AG09309 (cell line): ENCODE results near the gene SBK1.

ENCODE experiments used
- DNase-seq: peaks from one replicate; pipeline ENCODE4 v3.0.0-alpha.2; 2010; ENCODE audit warnings: low read depth
- H3K4me3 ChIP-seq: 2 replicates; pipeline ENCODE4 v1.5.1; 2011; ENCODE audit warnings: mild to moderate bottlenecking, low read depth, low read length, moderate library complexity; ENCODE audit not compliant: control insufficient read depth
- TF ChIP-seq, protein P1 (sequence below): IDR thresholded peaks from 2 replicates; pipeline ENCODE4 v1.5.1; 2011; ENCODE audit warnings: mild to moderate bottlenecking, low read depth, low read length, inconsistent platforms; ENCODE audit not compliant: insufficient read depth, control insufficient read depth; ENCODE audit errors: missing control alignments

SBK1 gene

DNA sequence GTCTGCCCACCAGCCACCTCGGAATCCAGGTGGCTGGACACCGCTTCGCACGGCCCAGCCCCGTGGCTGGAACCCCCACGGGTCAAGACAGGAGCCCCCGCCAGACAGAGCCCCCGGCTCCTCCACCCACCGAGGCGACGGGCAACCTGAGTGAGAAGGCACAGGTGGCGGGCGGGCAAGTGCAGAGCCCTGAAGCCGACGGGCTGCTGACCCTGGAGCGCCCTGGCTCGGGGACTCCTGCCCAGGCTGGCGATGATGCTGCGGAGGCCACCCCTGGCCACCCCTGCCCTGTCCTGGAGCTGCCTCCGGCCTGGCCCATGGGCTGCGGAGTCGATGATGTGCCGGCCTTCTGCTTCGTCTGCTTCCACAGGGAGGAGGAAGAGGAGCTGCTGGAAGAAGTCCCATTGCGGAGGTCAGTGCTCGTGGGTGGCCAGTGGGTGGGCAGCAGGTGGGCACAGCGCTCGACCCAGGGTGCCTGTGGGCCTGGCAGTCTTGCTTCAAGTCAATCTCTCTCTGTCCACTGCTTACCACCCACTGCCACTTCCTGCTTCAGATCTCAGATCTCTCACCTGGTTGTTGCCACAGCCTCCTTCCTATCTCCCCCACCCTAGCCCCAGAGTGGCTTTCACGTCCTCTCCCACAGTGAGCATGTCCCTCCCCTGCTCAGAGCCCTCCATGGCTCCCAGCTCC, 33.1 kb upstream of the SBK1 start:
- H3K4me3 ChIP-seq, result no peak overlapping the region
- TF ChIP-seq, protein P1, sequence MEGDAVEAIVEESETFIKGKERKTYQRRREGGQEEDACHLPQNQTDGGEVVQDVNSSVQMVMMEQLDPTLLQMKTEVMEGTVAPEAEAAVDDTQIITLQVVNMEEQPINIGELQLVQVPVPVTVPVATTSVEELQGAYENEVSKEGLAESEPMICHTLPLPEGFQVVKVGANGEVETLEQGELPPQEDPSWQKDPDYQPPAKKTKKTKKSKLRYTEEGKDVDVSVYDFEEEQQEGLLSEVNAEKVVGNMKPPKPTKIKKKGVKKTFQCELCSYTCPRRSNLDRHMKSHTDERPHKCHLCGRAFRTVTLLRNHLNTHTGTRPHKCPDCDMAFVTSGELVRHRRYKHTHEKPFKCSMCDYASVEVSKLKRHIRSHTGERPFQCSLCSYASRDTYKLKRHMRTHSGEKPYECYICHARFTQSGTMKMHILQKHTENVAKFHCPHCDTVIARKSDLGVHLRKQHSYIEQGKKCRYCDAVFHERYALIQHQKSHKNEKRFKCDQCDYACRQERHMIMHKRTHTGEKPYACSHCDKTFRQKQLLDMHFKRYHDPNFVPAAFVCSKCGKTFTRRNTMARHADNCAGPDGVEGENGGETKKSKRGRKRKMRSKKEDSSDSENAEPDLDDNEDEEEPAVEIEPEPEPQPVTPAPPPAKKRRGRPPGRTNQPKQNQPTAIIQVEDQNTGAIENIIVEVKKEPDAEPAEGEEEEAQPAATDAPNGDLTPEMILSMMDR, result no peak
- DNase-seq, result no peak

DNA sequence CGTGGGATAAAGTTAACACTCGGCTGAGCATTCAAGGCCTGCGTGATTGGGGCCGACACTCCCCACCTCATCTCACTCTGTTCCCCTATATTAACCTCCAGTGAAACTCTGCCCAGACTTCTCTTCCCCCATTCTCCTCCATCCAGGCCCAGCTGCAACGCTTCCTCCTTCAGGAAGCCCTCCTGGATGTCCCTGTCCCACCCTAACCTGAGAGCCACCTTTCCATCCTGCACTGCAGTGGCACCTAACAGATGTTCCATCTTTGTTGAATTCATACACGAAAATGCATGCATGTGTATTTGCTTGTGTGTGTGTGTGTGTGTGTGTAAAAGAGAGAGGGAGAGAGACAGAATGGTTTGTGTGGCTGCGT, 32.6 kb upstream of the SBK1 start:
- no peak overlapping the region for H3K4me3 ChIP-seq
- TF ChIP-seq, protein P1, result no peak
- DNase-seq, result no peak

DNA sequence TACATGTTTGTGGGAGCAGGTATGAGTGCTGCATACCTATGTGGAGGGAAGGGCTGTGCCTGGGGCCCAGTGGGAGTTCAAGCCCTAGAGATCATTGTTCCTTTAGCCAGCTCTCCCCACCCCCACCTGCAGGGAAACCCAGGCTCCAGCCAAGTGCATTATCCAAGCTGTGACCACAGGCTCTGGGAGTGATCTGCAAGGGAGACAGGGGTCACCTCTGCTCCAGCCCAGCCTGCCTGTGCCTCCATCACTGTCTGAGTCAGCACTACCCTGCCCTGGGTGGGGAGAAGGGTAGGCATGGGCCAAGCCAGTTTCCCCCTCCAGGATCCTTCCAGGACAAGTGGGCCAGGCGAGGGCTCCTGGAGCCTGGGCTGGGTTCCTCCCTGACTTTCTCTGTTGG, 32.1 kb upstream of the SBK1 start:
- no peak overlapping the region for H3K4me3 ChIP-seq
- DNase-seq, result no peak
- TF ChIP-seq, protein P1, result no peak

DNA sequence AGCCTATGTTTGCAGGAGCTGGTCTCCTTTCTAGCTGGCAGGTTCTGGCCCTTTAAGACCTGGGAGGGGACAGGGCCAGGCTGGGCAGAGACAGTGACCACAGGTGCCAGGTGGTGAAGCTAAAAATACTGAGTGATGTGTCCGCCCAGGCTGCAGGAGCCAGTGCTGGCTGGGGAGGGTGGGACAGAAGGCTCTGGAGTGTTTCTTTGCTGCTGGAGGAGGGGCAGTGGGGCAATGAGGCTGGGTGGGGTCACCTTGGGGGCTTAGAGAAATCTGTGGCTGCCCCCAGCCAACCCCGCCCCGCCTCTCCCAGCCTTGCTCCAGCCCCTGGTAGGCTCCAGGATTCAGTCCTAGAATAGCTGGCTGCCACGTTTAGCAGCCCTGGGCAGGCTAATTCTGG, 30.4 kb upstream of the SBK1 start:
- no peak overlapping the region for H3K4me3 ChIP-seq
- TF ChIP-seq, protein P1, result no peak
- DNase-seq, result no peak

DNA sequence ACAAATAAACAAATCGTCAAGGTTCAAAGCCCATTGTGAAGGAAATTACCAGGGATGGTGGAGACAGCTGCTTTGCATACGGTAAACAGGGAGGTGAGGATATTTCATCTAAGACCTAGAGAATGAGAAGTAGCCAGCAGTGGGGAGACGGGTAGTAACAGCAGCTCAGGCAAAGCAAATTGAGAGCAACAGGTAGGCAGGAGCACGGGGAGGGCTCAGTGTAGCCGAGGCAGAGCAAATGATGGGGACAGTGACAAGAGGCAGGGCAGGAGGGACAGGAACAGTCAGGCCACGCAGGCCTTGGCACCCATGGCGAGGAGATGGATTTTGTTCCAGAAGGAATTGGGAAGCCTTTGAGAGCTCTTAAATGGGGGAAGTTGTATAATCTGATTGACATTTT, 29.0 kb upstream of the SBK1 start:
- DNase-seq, result no peak
- no peak overlapping the region for H3K4me3 ChIP-seq
- TF ChIP-seq, protein P1, result no peak

DNA sequence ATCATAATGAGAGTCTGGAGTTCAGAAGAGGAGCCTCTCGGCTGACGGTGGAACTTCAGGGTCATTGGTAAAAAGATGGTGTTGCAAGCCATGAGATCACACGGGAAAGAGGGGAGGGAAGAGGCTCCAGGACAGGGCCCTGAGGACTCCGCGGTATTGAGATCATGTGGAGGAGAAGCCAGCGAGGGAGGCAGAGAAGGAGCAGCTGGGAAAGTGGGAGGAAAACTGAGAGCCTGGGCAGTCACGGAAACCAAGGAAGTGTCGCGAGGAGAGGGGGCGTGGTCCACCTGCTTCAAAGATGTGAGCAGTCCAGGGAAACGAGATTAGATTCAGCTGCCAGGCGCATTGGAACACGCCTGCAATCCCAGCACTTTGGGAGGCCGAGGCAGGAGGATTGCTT, 27.7 kb upstream of the SBK1 start:
- no peak overlapping the region for H3K4me3 ChIP-seq
- TF ChIP-seq, protein P1, result no peak
- no peak for DNase-seq

DNA sequence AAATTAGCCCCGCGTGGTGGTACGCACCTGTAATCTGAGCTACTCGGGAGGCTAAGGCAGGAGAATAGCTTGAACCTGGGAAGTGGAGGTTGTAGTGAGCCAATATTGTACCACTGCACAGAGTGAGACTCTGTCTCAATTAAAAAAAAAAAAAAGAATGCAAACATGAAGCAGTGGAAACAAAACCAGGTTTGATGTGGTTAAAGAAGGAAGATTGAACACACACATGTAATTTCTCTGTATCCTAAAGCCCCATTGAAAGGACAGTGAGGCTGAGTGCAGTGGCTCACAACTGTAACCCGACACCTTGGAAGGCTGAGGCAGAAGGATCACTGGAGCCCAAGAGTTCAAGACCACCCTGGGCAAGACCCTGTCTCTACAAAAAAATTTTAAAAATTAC, 26.5 kb upstream of the SBK1 start:
- TF ChIP-seq, protein P1, result no peak
- no peak for DNase-seq
- no peak overlapping the region for H3K4me3 ChIP-seq
